B cell (primary cell): ENCODE measurements around the gene DHX40. TPM values are rescaled to one million over a fixed set of nuclear protein-coding genes. Genes with fewer than 3 reads are reported as not detected.

ENCODE experiments used
- ATAC-seq: fragments of 200-7000 bp; cut with Tn5 transposase; one replicate; pipeline ENCODE4 v1.10.0; 2021; ENCODE audit warnings: low read depth, mild to moderate bottlenecking, moderate number of reproducible peaks, moderate library complexity
- CTCF ChIA-PET: fragments of 350-600 bp; sonication (Branson Sonifier 250); formaldehyde crosslinking; loops from one replicate; lab custom pipeline; 2021; ENCODE audit warnings: antibody characterized with exemption, inconsistent platforms; lab: Charles Lee
- POLR2A ChIA-PET: fragments of 350-600 bp; sonication (Branson Sonifier 250); formaldehyde crosslinking; loops from one replicate; lab custom pipeline; 2021; ENCODE audit warnings: antibody characterized with exemption; lab: Charles Lee
- DNase-seq: peaks from one replicate; pipeline ENCODE4 v3.0.0; 2013
- H2AFZ ChIP-seq: 2 replicates; pipeline ENCODE4 v1.6.1; 2012; ENCODE audit warnings: mild to moderate bottlenecking, low read depth, low read length; ENCODE audit not compliant: insufficient read depth, poor library complexity, severe bottlenecking
- H3K27ac ChIP-seq, 2 donors: 1 replicate in 1 of 2; 2 replicates in 1 of 2; pipeline ENCODE4 v1.5.1; 2012 to 2013; ENCODE audit warnings: low read length in 2 of 2, mild to moderate bottlenecking in 2 of 2, moderate library complexity in 1 of 2
- H3K27me3 ChIP-seq, 4 experiments: fragments of 200-600 bp in 1 of 4; sonication (generic) in 1 of 4; replicated peaks in 1 of 4; 1 replicate in 2 of 4; 2 replicates in 2 of 4; pipeline versions ENCODE4 v1.6.1 to v1.7.0; 2013 to 2016; ENCODE audit warnings: low read length in 3 of 4, mild to moderate bottlenecking in 2 of 4, mixed read lengths in 1 of 4, moderate library complexity in 1 of 4; ENCODE audit not compliant: insufficient read depth in 4 of 4, control insufficient read depth in 3 of 4; ENCODE audit errors: control extremely low read depth in 1 of 4
- H3K36me3 ChIP-seq, 2 experiments: replicated peaks in 1 of 2; 1 replicate in 1 of 2; 2 replicates in 1 of 2; pipeline versions ENCODE4 v1.6.1 to v1.7.1; 2013; ENCODE audit warnings: low read length in 1 of 2; ENCODE audit not compliant: insufficient read depth in 2 of 2, control insufficient read depth in 1 of 2; ENCODE audit errors: control extremely low read depth in 1 of 2, extremely low read depth in 1 of 2
- H3K4me1 ChIP-seq, 2 donors: fragments of 200-600 bp in 1 of 2; sonication (generic) in 1 of 2; 1 replicate in 1 of 2; 2 replicates in 1 of 2; pipeline versions ENCODE4 v1.5.1 to v1.6.1; 2013 to 2017; ENCODE audit warnings: low read length in 2 of 2; ENCODE audit not compliant: control insufficient read depth in 2 of 2, insufficient read depth in 2 of 2
- H3K4me2 ChIP-seq: replicated peaks from 2 replicates; pipeline ENCODE3; 2012; ENCODE audit warnings: mild to moderate bottlenecking, low read depth, low read length; ENCODE audit not compliant: poor library complexity, severe bottlenecking
- H3K4me3 ChIP-seq, 5 experiments: fragments of 200-600 bp in 1 of 5; sonication (generic) in 1 of 5; 1 replicate in 3 of 5; 2 replicates in 2 of 5; pipeline versions ENCODE4 v1.5.1 to v1.7.0; 2011 to 2016; ENCODE audit warnings: low read length in 4 of 5, mild to moderate bottlenecking in 4 of 5, low read depth in 2 of 5, control low read depth in 1 of 5, moderate library complexity in 1 of 5; ENCODE audit not compliant: insufficient read depth in 1 of 5; ENCODE audit errors: control extremely low read depth in 1 of 5, extremely low read depth in 1 of 5
- H3K79me2 ChIP-seq: fragments of 200-600 bp; sonication (generic); one replicate; pipeline ENCODE4 v1.6.0; 2016; ENCODE audit warnings: low read length; ENCODE audit not compliant: control insufficient read depth, insufficient read depth
- H3K9ac ChIP-seq: fragments of 200-600 bp; sonication (generic); 2 replicates; pipeline ENCODE4 v1.6.1; 2017; ENCODE audit warnings: mild to moderate bottlenecking, low read length, moderate library complexity
- H3K9me3 ChIP-seq, 3 donors: one replicate each; pipeline versions ENCODE4 v1.6.1 to v1.7.1; 2013; ENCODE audit warnings: low read length in 2 of 3; ENCODE audit not compliant: control insufficient read depth in 2 of 3, insufficient read depth in 1 of 3; ENCODE audit errors: control extremely low read depth in 1 of 3
- H4K20me1 ChIP-seq: 2 replicates; pipeline ENCODE4 v1.6.0; 2012; ENCODE audit warnings: mild to moderate bottlenecking, low read length; ENCODE audit not compliant: insufficient read depth, control insufficient read depth, poor library complexity, severe bottlenecking
- H3K27ac Mint-ChIP-seq: one replicate; pipeline ENCODE4 v1.8.0; 2021; ENCODE audit warnings: mixed read lengths
- H3K27me3 Mint-ChIP-seq: one replicate; pipeline ENCODE4 v1.8.0; 2021; ENCODE audit warnings: mixed read lengths
- H3K4me1 Mint-ChIP-seq: one replicate; pipeline ENCODE4 v1.8.0; 2021; ENCODE audit warnings: mixed read lengths
- H3K4me3 Mint-ChIP-seq: one replicate; pipeline ENCODE4 v1.8.0; 2021; ENCODE audit warnings: mixed read lengths
- H3K9me3 Mint-ChIP-seq: one replicate; pipeline ENCODE4 v1.8.0; 2022; ENCODE audit warnings: mixed read lengths; ENCODE audit not compliant: insufficient read depth
- CTCF ChIP-seq: fragments of 200-600 bp; IDR thresholded peaks from one replicate; pipeline ENCODE4 v1.8.0; 2022; ENCODE audit warnings: antibody characterized with exemption, mild to moderate bottlenecking
- EZH2 ChIP-seq: IDR thresholded peaks from 2 replicates; pipeline ENCODE4 v1.6.1; 2012; ENCODE audit warnings: borderline replicate concordance, low read depth, mild to moderate bottlenecking, moderate library complexity, low read length; ENCODE audit not compliant: insufficient read depth, poor library complexity, severe bottlenecking
- WGBS: methylation state at CpG from one replicate; pipeline ENCODE4 v1.1.5; 2013; ENCODE audit warnings: missing lambda C conversion rate; ENCODE audit not compliant: insufficient coverage; 5-methylcytosine and 5-hydroxymethylcytosine counted together
- intact Hi-C: fragments of 100-400 bp; cut with micrococcal nuclease; formaldehyde crosslinking; loops from one replicate; pipeline ENCODE4 v1.10.0; 2022
- polyA plus RNA-seq: library from polyadenylated mRNA; depleted of rRNA; stranded (reverse); fragments of >200 nt; gene quantifications from 2 replicates; pipeline ENCODE4 v1.2.3, GENCODE V29; 2012
- total RNA-seq, 2 donors: library from RNA; stranded (reverse); fragments of 120-200 nt in 1 of 2; gene quantifications; 1 replicate in 1 of 2; 2 replicates in 1 of 2; pipeline versions ENCODE4 v1.2.3 to v1.2.4, GENCODE V29; 2013 to 2022

DHX40 gene
- total and polyA plus RNA-seq, 2 donors (not counting 1 experiment from before 2014, with no cell fraction given), result 10.4 to 28.7 TPM

- no peak for DNase-seq
- Histone ChIP-seq H3K4me2 (no peak overlapping the region), H3K9me3 (peaks cover 0 to 4% (median 0%) of the 10 kb centered on the region in 3 donors), H3K9ac (no peak overlapping the region), H3K4me3 (no peak overlapping the region), H3K79me2 (no peaks in the 10 kb centered on the region), H4K20me1 (no peaks in the 10 kb centered on the region), H3K4me1 (peaks cover 4 to 5% of the 10 kb centered on the region in 2 donors), H2AFZ (no peak overlapping the region), H3K27ac (no peak overlapping the region), H3K36me3 (no peaks in the 10 kb centered on the region), H3K27me3 (peaks cover 0 to 3% (median under 1%) of the 10 kb centered on the region in 4 experiments)
- no peak for TF ChIP-seq CTCF
- no peak for TF ChIP-seq EZH2
- WGBS, result no CpG with 5 or more reads among the region's 1 CpG
- Mint-ChIP-seq H3K9me3 (no peaks in the 10 kb centered on the region), H3K27me3 (peaks cover 13% of the 10 kb centered on the region), H3K4me3 (no peak overlapping the region), H3K27ac (no peak overlapping the region), H3K4me1 (peaks cover 7% of the 10 kb centered on the region)
- ATAC-seq, result no peak
- intact Hi-C loops, result no loop called here
- CTCF ChIA-PET, result interaction anchor here (3.6 kb wide), 1 partner anchor 9 kb away, joined by 12 read pairs; no protein-coding TSS in a partner anchor
- POLR2A ChIA-PET, result no interaction called here
Measured at GRCh38 chr17:59530531-59530930, 34.9 kb upstream of the DHX40 start.

- ATAC-seq, result no peak
- CTCF ChIA-PET, result interaction anchor here (0.8 kb wide), 1 partner anchor 9 kb away, joined by 4 read pairs; no protein-coding TSS in a partner anchor
Measured at GRCh38 chr17:59533694-59534093, 31.7 kb upstream of the DHX40 start.

More at GRCh38 chr17:59533694-59534093, 31.7 kb upstream of the DHX40 start:
- no peaks in the 10 kb centered on the region for H3K79me2 ChIP-seq
- Mint-ChIP-seq H3K27ac (no peak overlapping the region), H3K4me3 (no peak overlapping the region), H3K9me3 (no peaks in the 10 kb centered on the region), H3K4me1 (peaks cover 7% of the 10 kb centered on the region), H3K27me3 (peaks cover 4% of the 10 kb centered on the region)
- WGBS, result 20% methylated on average over 5 of the region's 5 CpGs
- peaks cover 0 to 4% (median 0%) of the 10 kb centered on the region in 3 donors for H3K9me3 ChIP-seq
- H3K27ac ChIP-seq, result no peak overlapping the region
- H3K9ac ChIP-seq, result no peak overlapping the region
- H3K36me3 ChIP-seq, result no peaks in the 10 kb centered on the region
- POLR2A ChIA-PET, result no interaction called here
- DNase-seq, result peak; percentile 18
- intact Hi-C loops, result no loop called here
- no peaks in the 10 kb centered on the region for H3K27me3 ChIP-seq
- H2AFZ ChIP-seq, result peak overlapping the region; percentile 13
- no peak overlapping the region for H3K4me3 ChIP-seq
- H3K4me1 ChIP-seq, result peaks cover 4 to 5% of the 10 kb centered on the region in 2 donors
- TF ChIP-seq CTCF (no peak), EZH2 (no peak)
- H4K20me1 ChIP-seq, result no peaks in the 10 kb centered on the region
- H3K4me2 ChIP-seq, result no peak overlapping the region
